ENCODE results near the gene AKAP7.
"Not testable (repeated sequence)": the region's sequence is repeated elsewhere in the genome, so short reads cannot be mapped to it uniquely, and the experiment has no call there.

The AKAP7 gene

GRCh38 chr6:131303338-131303930 lies 168.2 kb downstream of the AKAP7 start:
- no peak for DNase-seq

GRCh38 chr6:131305037-131305850 lies 170.0 kb downstream of the AKAP7 start:
- no peak for DNase-seq

- no peak for DNase-seq
Observed at GRCh38 chr6:131309437-131309836, 174.2 kb downstream of the AKAP7 start.

GRCh38 chr6:131314838-131315237 lies 179.6 kb downstream of the AKAP7 start:
- no peak for DNase-seq

GRCh38 chr6:131316654-131317053 lies 181.4 kb downstream of the AKAP7 start:
- no peak for DNase-seq

GRCh38 chr6:131317516-131317915 lies 182.2 kb downstream of the AKAP7 start:
- no peak for DNase-seq

- no peak for DNase-seq
Observed at GRCh38 chr6:131321589-131321988, 186.3 kb downstream of the AKAP7 start.

- no peak for DNase-seq
Observed at GRCh38 chr6:131322125-131322524, 186.9 kb downstream of the AKAP7 start.

- DNase-seq: not testable (repeated sequence)
Observed at GRCh38 chr6:131325669-131326068, 190.4 kb downstream of the AKAP7 start.

GRCh38 chr6:131328727-131329126 lies 193.5 kb downstream of the AKAP7 start:
- not testable (repeated sequence) for DNase-seq

- DNase-seq: no peak
Observed at GRCh38 chr6:131331151-131331550, 195.9 kb downstream of the AKAP7 start.

GRCh38 chr6:131331873-131332781 lies 196.9 kb downstream of the AKAP7 start:
- no peak for DNase-seq
